Measurements from ENCODE around the gene ITPK1. TPM values are rescaled to one million over a fixed set of nuclear protein-coding genes. Genes with fewer than 3 reads are reported as not detected.

The ITPK1 gene
- total RNA-seq, 1 experiment from 2014 or later = 66.2 TPM

DNA sequence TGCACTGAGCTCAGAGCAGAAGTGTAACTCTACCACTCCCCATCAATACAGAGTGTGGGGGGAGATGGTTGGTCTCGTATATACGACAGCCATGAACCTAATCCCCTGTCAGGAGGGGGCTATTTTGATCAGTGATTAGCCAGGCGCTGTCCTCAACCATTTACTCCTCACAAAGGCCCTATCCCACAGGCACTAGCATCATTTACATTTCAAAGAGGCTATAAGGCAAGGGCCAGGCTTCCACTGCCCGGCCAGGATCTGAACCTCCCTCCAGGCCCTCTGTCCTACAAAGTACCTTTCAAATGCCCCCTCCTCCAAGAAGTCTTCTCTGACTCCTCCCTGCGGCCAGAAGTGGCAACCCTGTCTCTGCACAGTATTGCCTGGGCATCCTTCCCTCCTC lies 74.7 kb downstream of the ITPK1 start:
- no peak overlapping the region for H3K4me3 ChIP-seq (ENCODE audit: low read length)
- peaks cover 71% of the 10 kb centered on the region for H3K4me1 ChIP-seq (ENCODE audit: insufficient read depth, low read length)
- H3K79me2 ChIP-seq (ENCODE audit: low read length) = peaks cover 43% of the 10 kb centered on the region
- CTCF ChIA-PET = interaction anchor here (0.5 kb wide), 1 partner anchor 160 kb away, joined by 3 read pairs; no protein-coding TSS in a partner anchor
- no peaks in the 10 kb centered on the region for H3K9me2 ChIP-seq (replicated peaks; ENCODE audit: low read length)
- no peaks in the 10 kb centered on the region for H3K27me3 ChIP-seq (ENCODE audit: low read length)
- H3F3A ChIP-seq (ENCODE audit: low read length, unreplicated experiment) = peaks cover 3% of the 10 kb centered on the region
- no TSS peak for BruUV-seq (replicated peaks)
- H3K27ac ChIP-seq (ENCODE audit: low read length) = no peak overlapping the region
- TF ChIP-seq EZH2 (IDR thresholded peaks at IDR 0.05; ENCODE audit: low read length, unreplicated experiment) = no peak
- TF ChIP-seq EZH2phosphoT487 (IDR thresholded peaks at IDR 0.05; ENCODE audit: borderline replicate concordance, low read length) = no peak
- TF ChIP-seq, protein P1, sequence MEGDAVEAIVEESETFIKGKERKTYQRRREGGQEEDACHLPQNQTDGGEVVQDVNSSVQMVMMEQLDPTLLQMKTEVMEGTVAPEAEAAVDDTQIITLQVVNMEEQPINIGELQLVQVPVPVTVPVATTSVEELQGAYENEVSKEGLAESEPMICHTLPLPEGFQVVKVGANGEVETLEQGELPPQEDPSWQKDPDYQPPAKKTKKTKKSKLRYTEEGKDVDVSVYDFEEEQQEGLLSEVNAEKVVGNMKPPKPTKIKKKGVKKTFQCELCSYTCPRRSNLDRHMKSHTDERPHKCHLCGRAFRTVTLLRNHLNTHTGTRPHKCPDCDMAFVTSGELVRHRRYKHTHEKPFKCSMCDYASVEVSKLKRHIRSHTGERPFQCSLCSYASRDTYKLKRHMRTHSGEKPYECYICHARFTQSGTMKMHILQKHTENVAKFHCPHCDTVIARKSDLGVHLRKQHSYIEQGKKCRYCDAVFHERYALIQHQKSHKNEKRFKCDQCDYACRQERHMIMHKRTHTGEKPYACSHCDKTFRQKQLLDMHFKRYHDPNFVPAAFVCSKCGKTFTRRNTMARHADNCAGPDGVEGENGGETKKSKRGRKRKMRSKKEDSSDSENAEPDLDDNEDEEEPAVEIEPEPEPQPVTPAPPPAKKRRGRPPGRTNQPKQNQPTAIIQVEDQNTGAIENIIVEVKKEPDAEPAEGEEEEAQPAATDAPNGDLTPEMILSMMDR (conservative IDR thresholded peaks at IDR 0.05; ENCODE audit: low read depth, low read length) = no peak
- no peak overlapping the region for H3K4me2 ChIP-seq (ENCODE audit: low read length)
- POLR2A ChIA-PET (ENCODE audit: unreplicated experiment) = no interaction called here
- no peaks in the 10 kb centered on the region for H3K36me3 ChIP-seq (ENCODE audit: low read depth, low read length)
- no peak for DNase-seq
- H3K9me3 ChIP-seq (ENCODE audit: low read length) = no peaks in the 10 kb centered on the region
- H4K20me1 ChIP-seq (ENCODE audit: low read length) = no peaks in the 10 kb centered on the region
- H2AFZ ChIP-seq (ENCODE audit: low read length) = no peak overlapping the region
- H3K9ac ChIP-seq (ENCODE audit: low read length) = no peak overlapping the region
- intact Hi-C loops (cut with micrococcal nuclease) = loop anchor here (5.0 kb wide), 1 partner anchor 79 kb away; no protein-coding TSS in a partner anchor
- ATAC-seq = no peak

DNA sequence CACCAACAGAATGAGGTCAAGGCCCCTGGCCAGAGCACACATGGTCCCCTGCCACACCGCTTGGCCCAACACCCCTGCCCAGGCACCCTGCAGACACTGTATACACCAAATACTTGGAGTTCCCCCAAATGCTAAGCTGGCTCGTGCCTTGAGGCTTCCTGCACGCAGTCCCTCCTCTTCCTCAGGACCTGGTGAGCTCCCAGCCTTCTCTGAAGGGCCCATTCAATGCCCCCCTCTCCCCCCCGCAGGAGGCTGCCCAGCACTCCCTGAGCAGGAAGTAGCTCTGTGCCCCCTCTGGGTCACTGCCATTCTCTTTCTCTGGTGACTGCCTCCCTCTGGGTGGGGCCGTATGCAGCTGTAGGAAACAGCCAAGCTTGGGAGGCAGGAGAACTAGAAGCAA lies 75.3 kb downstream of the ITPK1 start:
- no TSS peak for BruUV-seq (replicated peaks)
- H3K9me2 ChIP-seq (replicated peaks; ENCODE audit: low read length) = no peaks in the 10 kb centered on the region
- H3K27me3 ChIP-seq (ENCODE audit: low read length) = no peaks in the 10 kb centered on the region
- intact Hi-C loops (cut with micrococcal nuclease) = loop anchor here (5.0 kb wide), 1 partner anchor 78 kb away; no protein-coding TSS in a partner anchor
- no peak overlapping the region for H3K4me3 ChIP-seq (ENCODE audit: low read length)
- TF ChIP-seq EZH2phosphoT487 (IDR thresholded peaks at IDR 0.05; ENCODE audit: borderline replicate concordance, low read length) = no peak
- no peak for TF ChIP-seq EZH2 (IDR thresholded peaks at IDR 0.05; ENCODE audit: low read length, unreplicated experiment)
- TF ChIP-seq, protein P1 (conservative IDR thresholded peaks at IDR 0.05; ENCODE audit: low read depth, low read length) = no peak
- ChIA-PET CTCF (interaction anchor here (0.5 kb wide), 1 partner anchor 159 kb away, joined by 3 read pairs; no protein-coding TSS in a partner anchor), POLR2A (ENCODE audit: unreplicated experiment) (interaction anchor here (0.6 kb wide), 1 partner anchor 91 kb away, joined by 3 read pairs; no protein-coding TSS in a partner anchor)
- H3K27ac ChIP-seq (ENCODE audit: low read length) = no peak overlapping the region
- no peak overlapping the region for H3K9ac ChIP-seq (ENCODE audit: low read length)
- peaks cover 3% of the 10 kb centered on the region for H3F3A ChIP-seq (ENCODE audit: low read length, unreplicated experiment)
- H3K36me3 ChIP-seq (ENCODE audit: low read depth, low read length) = no peaks in the 10 kb centered on the region
- peaks cover 68% of the 10 kb centered on the region for H3K4me1 ChIP-seq (ENCODE audit: insufficient read depth, low read length)
- no peak overlapping the region for H2AFZ ChIP-seq (ENCODE audit: low read length)
- no peaks in the 10 kb centered on the region for H3K9me3 ChIP-seq (ENCODE audit: low read length)
- H3K4me2 ChIP-seq (ENCODE audit: low read length) = no peak overlapping the region
- H3K79me2 ChIP-seq (ENCODE audit: low read length) = peaks cover 38% of the 10 kb centered on the region
- no peaks in the 10 kb centered on the region for H4K20me1 ChIP-seq (ENCODE audit: low read length)
- DNase-seq = no peak
- no peak for ATAC-seq

DNA sequence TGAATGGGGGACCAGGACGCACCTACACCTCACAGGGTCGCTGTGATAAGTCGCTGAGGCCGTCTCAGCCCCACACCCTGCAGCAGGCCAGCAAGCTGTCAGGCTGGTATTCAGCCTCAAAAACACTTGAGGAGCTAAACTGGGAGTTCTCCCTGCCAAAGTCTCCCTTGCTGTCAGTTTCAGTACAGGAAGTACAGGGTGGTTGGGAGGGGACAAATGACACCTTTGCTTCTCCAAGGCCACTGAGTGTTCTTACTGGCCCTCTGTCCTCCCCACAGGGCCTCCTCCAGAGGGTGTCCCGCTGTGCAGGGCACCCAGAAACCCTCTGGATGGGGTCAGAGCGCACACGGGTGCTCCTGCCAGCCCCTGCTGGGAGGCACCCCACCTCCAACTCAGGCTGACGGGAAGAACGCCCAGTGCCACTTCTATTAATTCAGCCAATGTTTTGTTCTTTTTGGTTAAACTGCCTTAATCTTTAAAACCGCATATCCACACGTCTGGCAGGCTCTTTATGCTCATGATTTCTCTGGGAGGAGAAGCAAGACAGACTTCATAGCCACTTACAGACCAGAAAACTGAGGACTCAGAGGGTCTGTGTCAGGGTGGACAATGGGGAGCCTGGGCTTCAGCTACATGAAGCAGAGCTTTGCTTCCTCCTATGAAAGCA lies 75.9 kb downstream of the ITPK1 start:
- H3K27me3 ChIP-seq (ENCODE audit: low read length) = no peaks in the 10 kb centered on the region
- intact Hi-C loops (cut with micrococcal nuclease) = loop anchor here (5.0 kb wide), 1 partner anchor 77 kb away; no protein-coding TSS in a partner anchor
- ATAC-seq = no peak
- H3K4me2 ChIP-seq (ENCODE audit: low read length) = no peak overlapping the region
- no peak overlapping the region for H3K4me3 ChIP-seq (ENCODE audit: low read length)
- POLR2A ChIA-PET (ENCODE audit: unreplicated experiment) = interaction anchor here (0.6 kb wide), 1 partner anchor 92 kb away, joined by 3 read pairs; no protein-coding TSS in a partner anchor
- H3F3A ChIP-seq (ENCODE audit: low read length, unreplicated experiment) = peaks cover 3% of the 10 kb centered on the region
- H2AFZ ChIP-seq (ENCODE audit: low read length) = no peak overlapping the region
- peaks cover 61% of the 10 kb centered on the region for H3K4me1 ChIP-seq (ENCODE audit: insufficient read depth, low read length)
- TF ChIP-seq, protein P1 (conservative IDR thresholded peaks at IDR 0.05; ENCODE audit: low read depth, low read length) = no peak
- TF ChIP-seq EZH2phosphoT487 (IDR thresholded peaks at IDR 0.05; ENCODE audit: borderline replicate concordance, low read length) (no peak), EZH2 (IDR thresholded peaks at IDR 0.05; ENCODE audit: low read length, unreplicated experiment) (no peak)
- H3K79me2 ChIP-seq (ENCODE audit: low read length) = peaks cover 32% of the 10 kb centered on the region
- H3K9me2 ChIP-seq (replicated peaks; ENCODE audit: low read length) = no peaks in the 10 kb centered on the region
- H3K9me3 ChIP-seq (ENCODE audit: low read length) = no peaks in the 10 kb centered on the region
- CTCF ChIA-PET = no interaction called here
- no peak for DNase-seq
- H3K36me3 ChIP-seq (ENCODE audit: low read depth, low read length) = no peaks in the 10 kb centered on the region
- no TSS peak for BruUV-seq (replicated peaks)
- H3K27ac ChIP-seq (ENCODE audit: low read length) = no peak overlapping the region
- no peak overlapping the region for H3K9ac ChIP-seq (ENCODE audit: low read length)
- no peaks in the 10 kb centered on the region for H4K20me1 ChIP-seq (ENCODE audit: low read length)

Data from PC-3 (cell line).